ENCODE measurements around the gene TRIML1. TPM values are rescaled to one million over a fixed set of nuclear protein-coding genes. Genes with fewer than 3 reads are reported as not detected.
"Not testable (repeated sequence)": the region's sequence is repeated elsewhere in the genome, so short reads cannot be mapped to it uniquely, and the experiment has no call there.

TRIML1 gene
- total RNA-seq, 2 experiments from 2014 or later, result not detected

GRCh38 chr4:188130355-188130754 is 8.9 kb upstream of the TRIML1 start:
- Mint-ChIP-seq H3K27ac (no peak overlapping the region), H3K9me3 (peaks cover 10% of the 10 kb centered on the region), H3K36me3 (no peaks in the 10 kb centered on the region), H3K4me1 (ENCODE audit: low read depth) (no peaks in the 10 kb centered on the region), H3K4me3 (no peak overlapping the region), H3K27me3 (no peaks in the 10 kb centered on the region)
- no peak for DNase-seq
- intact Hi-C loops (cut with micrococcal nuclease), result no loop called here
- ChIA-PET CTCF (no interaction called here), POLR2A (no interaction called here)

- H3K9me3 Mint-ChIP-seq, result peaks cover 9% of the 10 kb centered on the region
- ChIA-PET CTCF (no interaction called here), POLR2A (no interaction called here)
- no peaks in the 10 kb centered on the region for H3K36me3 Mint-ChIP-seq
- H3K27ac Mint-ChIP-seq, result no peak overlapping the region
- no peak overlapping the region for H3K4me3 Mint-ChIP-seq
- no peaks in the 10 kb centered on the region for H3K27me3 Mint-ChIP-seq
- intact Hi-C loops (cut with micrococcal nuclease), result no loop called here
- no peak for DNase-seq
- no peaks in the 10 kb centered on the region for H3K4me1 Mint-ChIP-seq (ENCODE audit: low read depth)
These were observed 7.0 kb upstream of the TRIML1 start for GRCh38 chr4:188132232-188132631.

- Mint-ChIP-seq H3K27ac (no peak overlapping the region), H3K4me3 (no peak overlapping the region), H3K27me3 (no peaks in the 10 kb centered on the region), H3K9me3 (peaks cover 4% of the 10 kb centered on the region), H3K4me1 (ENCODE audit: low read depth) (no peaks in the 10 kb centered on the region), H3K36me3 (no peaks in the 10 kb centered on the region)
- intact Hi-C loops (cut with micrococcal nuclease), result no loop called here
- ChIA-PET CTCF (no interaction called here), POLR2A (no interaction called here)
- no peak for DNase-seq
These were observed 1.0 kb upstream of the TRIML1 start for GRCh38 chr4:188138227-188138626.

GRCh38 chr4:188139671-188140070 is 430 bp downstream of the TRIML1 start:
- H3K27ac Mint-ChIP-seq, result no peak overlapping the region
- peaks cover 4% of the 10 kb centered on the region for H3K9me3 Mint-ChIP-seq
- intact Hi-C loops (cut with micrococcal nuclease), result no loop called here
- DNase-seq, result no peak
- H3K4me3 Mint-ChIP-seq, result no peak overlapping the region
- ChIA-PET POLR2A (no interaction called here), CTCF (no interaction called here)
- H3K36me3 Mint-ChIP-seq, result no peaks in the 10 kb centered on the region
- no peaks in the 10 kb centered on the region for H3K27me3 Mint-ChIP-seq
- no peaks in the 10 kb centered on the region for H3K4me1 Mint-ChIP-seq (ENCODE audit: low read depth)

- Mint-ChIP-seq H3K27me3 (no peaks in the 10 kb centered on the region), H3K9me3 (peaks cover 5% of the 10 kb centered on the region), H3K4me3 (no peak overlapping the region), H3K36me3 (no peaks in the 10 kb centered on the region), H3K27ac (no peak overlapping the region), H3K4me1 (ENCODE audit: low read depth) (no peaks in the 10 kb centered on the region)
- POLR2A ChIA-PET, result no interaction called here
- CTCF ChIA-PET, result no interaction called here
- intact Hi-C loops (cut with micrococcal nuclease), result no loop called here
- DNase-seq, result no peak
These were observed 4.5 kb downstream of the TRIML1 start for GRCh38 chr4:188143731-188144130.

GRCh38 chr4:188145601-188146000 is 6.4 kb downstream of the TRIML1 start:
- intact Hi-C loops (cut with micrococcal nuclease), result no loop called here
- Mint-ChIP-seq H3K27ac (no peak overlapping the region), H3K36me3 (no peaks in the 10 kb centered on the region), H3K4me3 (no peak overlapping the region), H3K9me3 (peaks cover 5% of the 10 kb centered on the region), H3K27me3 (no peaks in the 10 kb centered on the region), H3K4me1 (ENCODE audit: low read depth) (no peaks in the 10 kb centered on the region)
- CTCF ChIA-PET, result no interaction called here
- POLR2A ChIA-PET, result no interaction called here
- DNase-seq, result no peak

GRCh38 chr4:188146618-188147017 is 7.4 kb downstream of the TRIML1 start:
- no peaks in the 10 kb centered on the region for H3K4me1 Mint-ChIP-seq (ENCODE audit: low read depth)
- no peaks in the 10 kb centered on the region for H3K27me3 Mint-ChIP-seq
- no peak overlapping the region for H3K27ac Mint-ChIP-seq
- ChIA-PET POLR2A (no interaction called here), CTCF (no interaction called here)
- intact Hi-C loops (cut with micrococcal nuclease), result no loop called here
- no peaks in the 10 kb centered on the region for H3K36me3 Mint-ChIP-seq
- DNase-seq, result no peak
- H3K9me3 Mint-ChIP-seq, result peaks cover 5% of the 10 kb centered on the region
- H3K4me3 Mint-ChIP-seq, result no peak overlapping the region

GRCh38 chr4:188147176-188147575 is 7.9 kb downstream of the TRIML1 start:
- Mint-ChIP-seq H3K9me3 (peaks cover 5% of the 10 kb centered on the region), H3K27me3 (no peaks in the 10 kb centered on the region), H3K4me1 (ENCODE audit: low read depth) (no peaks in the 10 kb centered on the region), H3K27ac (no peak overlapping the region), H3K4me3 (no peak overlapping the region), H3K36me3 (no peaks in the 10 kb centered on the region)
- intact Hi-C loops (cut with micrococcal nuclease), result no loop called here
- DNase-seq, result no peak
- ChIA-PET CTCF (no interaction called here), POLR2A (no interaction called here)

GRCh38 chr4:188147776-188148175 is 8.5 kb downstream of the TRIML1 start:
- CTCF ChIA-PET, result no interaction called here
- Mint-ChIP-seq H3K4me1 (ENCODE audit: low read depth) (no peaks in the 10 kb centered on the region), H3K9me3 (peaks cover 5% of the 10 kb centered on the region), H3K27me3 (no peaks in the 10 kb centered on the region), H3K27ac (no peak overlapping the region), H3K4me3 (no peak overlapping the region), H3K36me3 (no peaks in the 10 kb centered on the region)
- intact Hi-C loops (cut with micrococcal nuclease), result no loop called here
- DNase-seq, result no peak
- POLR2A ChIA-PET, result no interaction called here

- H3K4me3 Mint-ChIP-seq, result no peak overlapping the region
- DNase-seq, result no peak
- intact Hi-C loops (cut with micrococcal nuclease), result no loop called here
- H3K27ac Mint-ChIP-seq, result no peak overlapping the region
- ChIA-PET POLR2A (no interaction called here), CTCF (no interaction called here)
- no peaks in the 10 kb centered on the region for H3K36me3 Mint-ChIP-seq
- H3K27me3 Mint-ChIP-seq, result no peaks in the 10 kb centered on the region
- H3K4me1 Mint-ChIP-seq (ENCODE audit: low read depth), result no peaks in the 10 kb centered on the region
- peaks cover 9% of the 10 kb centered on the region for H3K9me3 Mint-ChIP-seq
These were observed 15.6 kb downstream of the TRIML1 start for GRCh38 chr4:188154668-188155405.

- Mint-ChIP-seq H3K36me3 (no peaks in the 10 kb centered on the region), H3K27ac (no peak overlapping the region), H3K9me3 (peaks cover 11% of the 10 kb centered on the region), H3K4me1 (ENCODE audit: low read depth) (no peaks in the 10 kb centered on the region), H3K27me3 (no peaks in the 10 kb centered on the region), H3K4me3 (no peak overlapping the region)
- DNase-seq, result no peak
- intact Hi-C loops (cut with micrococcal nuclease), result no loop called here
- CTCF ChIA-PET, result no interaction called here
- POLR2A ChIA-PET, result no interaction called here
These were observed 19.1 kb downstream of the TRIML1 start for GRCh38 chr4:188158336-188158735.

GRCh38 chr4:188159513-188160226 is 20.4 kb downstream of the TRIML1 start:
- peaks cover 10% of the 10 kb centered on the region for H3K9me3 Mint-ChIP-seq
- H3K36me3 Mint-ChIP-seq; H3K4me1 Mint-ChIP-seq (ENCODE audit: low read depth); DNase-seq; H3K4me3 Mint-ChIP-seq; H3K27me3 Mint-ChIP-seq; H3K27ac Mint-ChIP-seq; CTCF ChIA-PET; intact Hi-C loops (cut with micrococcal nuclease); POLR2A ChIA-PET: not testable (repeated sequence)

- no peak overlapping the region for H3K27ac Mint-ChIP-seq
- ChIA-PET POLR2A (no interaction called here), CTCF (no interaction called here)
- DNase-seq, result no peak
- no peaks in the 10 kb centered on the region for H3K27me3 Mint-ChIP-seq
- H3K36me3 Mint-ChIP-seq, result no peaks in the 10 kb centered on the region
- H3K4me1 Mint-ChIP-seq (ENCODE audit: low read depth), result no peaks in the 10 kb centered on the region
- intact Hi-C loops (cut with micrococcal nuclease), result no loop called here
- no peak overlapping the region for H3K4me3 Mint-ChIP-seq
- peaks cover 8% of the 10 kb centered on the region for H3K9me3 Mint-ChIP-seq
These were observed 21.2 kb downstream of the TRIML1 start for GRCh38 chr4:188160406-188160805.
